HEK293 (cell line): ENCODE data around the gene ABTB2.
A peak's percentile ranks its signal among the peaks of the same experiment; 100 is the strongest.

Experiments
- CTCF ChIA-PET: fragments of 350-600 bp; formaldehyde crosslinking; extraction: SDS; loops from one replicate; lab custom pipeline; 2021; ENCODE audit warnings: antibody characterized with exemption; lab: Yijun Ruan, JAX
- POLR2A ChIA-PET: fragments of 300-600 bp; formaldehyde crosslinking; extraction: SDS; loops from one replicate; lab custom pipeline; 2020; ENCODE audit warnings: antibody characterized with exemption, inconsistent platforms; lab: Yijun Ruan, JAX
- H3K27ac ChIP-seq: fragments of 200-500 bp; sonication (Bioruptor generic); 2 replicates; pipeline ENCODE4 v1.5.1; 2014; ENCODE audit warnings: low read depth, low read length, control low read depth, inconsistent platforms; ENCODE audit errors: extremely low read depth
- H3K36me3 ChIP-seq, 2 experiments: fragments of 200-500 bp in 1 of 2; sonication (Bioruptor generic) in 1 of 2; 1 replicate in 1 of 2; 2 replicates in 1 of 2; pipeline ENCODE4 v1.5.1; 2014 to 2017; ENCODE audit warnings: inconsistent platforms in 2 of 2, low read length in 2 of 2; ENCODE audit not compliant: control insufficient read depth in 2 of 2, insufficient read depth in 1 of 2
- H3K4me1 ChIP-seq: fragments of 200-500 bp; sonication (Bioruptor generic); 2 replicates; pipeline ENCODE4 v1.5.1; 2014; ENCODE audit warnings: mild to moderate bottlenecking, low read length, inconsistent platforms; ENCODE audit not compliant: control insufficient read depth, insufficient read depth
- H3K4me3 ChIP-seq: 2 replicates; pipeline ENCODE4 v1.5.1; 2011; ENCODE audit warnings: low read depth, mild to moderate bottlenecking, control low read depth, low read length, moderate library complexity
- H3K9me3 ChIP-seq: fragments of 200-500 bp; sonication (Bioruptor generic); 2 replicates; pipeline ENCODE4 v1.5.1; 2014; ENCODE audit warnings: low read depth, low read length, inconsistent platforms; ENCODE audit not compliant: control insufficient read depth, insufficient read depth
- FEZF1 ChIP-seq: fragments of 450-650 bp; formaldehyde crosslinking; IDR thresholded peaks from 2 replicates; pipeline ENCODE4 v1.5.1; 2016; ENCODE audit warnings: missing biosample characterization, missing genetic modification characterization
- INSM2 ChIP-seq: fragments of 450-650 bp; formaldehyde crosslinking; IDR thresholded peaks from 2 replicates; pipeline ENCODE4 v1.5.1; 2016; ENCODE audit warnings: missing biosample characterization, missing genetic modification characterization
- OVOL3 ChIP-seq: fragments of 450-650 bp; formaldehyde crosslinking; IDR thresholded peaks from 2 replicates; pipeline ENCODE4 v1.5.1; 2016; ENCODE audit warnings: missing biosample characterization, missing genetic modification characterization
- PATZ1 ChIP-seq: fragments of 450-650 bp; formaldehyde crosslinking; IDR thresholded peaks from 2 replicates; pipeline ENCODE4 v1.5.1; 2016; ENCODE audit warnings: missing biosample characterization, missing genetic modification characterization
- PBX3 ChIP-seq: sonication (generic); formaldehyde crosslinking; IDR thresholded peaks from 2 replicates; pipeline ENCODE4 v1.8.1; 2022; ENCODE audit warnings: mild to moderate bottlenecking, moderate library complexity, missing genetic modification reagents
- YY2 ChIP-seq: fragments of 450-650 bp; formaldehyde crosslinking; IDR thresholded peaks from 2 replicates; pipeline ENCODE4 v1.5.1; 2016; ENCODE audit warnings: missing biosample characterization, missing genetic modification characterization
- ZIC2 ChIP-seq: fragments of 450-650 bp; formaldehyde crosslinking; IDR thresholded peaks from 2 replicates; pipeline ENCODE4 v1.5.1; 2016; ENCODE audit warnings: missing biosample characterization, missing genetic modification characterization
- ZNF121 ChIP-seq: fragments of 450-650 bp; formaldehyde crosslinking; IDR thresholded peaks from 2 replicates; pipeline ENCODE4 v1.5.1; 2016; ENCODE audit warnings: missing biosample characterization, missing genetic modification characterization
- ZNF169 ChIP-seq: fragments of 450-650 bp; formaldehyde crosslinking; IDR thresholded peaks from 2 replicates; pipeline ENCODE4 v1.5.1; 2016; ENCODE audit warnings: missing biosample characterization, missing genetic modification characterization
- ZNF211 ChIP-seq: fragments of 450-650 bp; formaldehyde crosslinking; IDR thresholded peaks from 2 replicates; pipeline ENCODE4 v1.5.1; 2016; ENCODE audit warnings: low read depth, missing biosample characterization, missing genetic modification characterization
- ZNF302 ChIP-seq: fragments of 450-650 bp; formaldehyde crosslinking; IDR thresholded peaks from 2 replicates; pipeline ENCODE4 v1.5.1; 2016; ENCODE audit warnings: missing biosample characterization, missing genetic modification characterization, low read depth
- ZNF350 ChIP-seq: fragments of 450-650 bp; formaldehyde crosslinking; IDR thresholded peaks from 2 replicates; pipeline ENCODE4 v1.5.0; 2017; ENCODE audit warnings: missing biosample characterization, mild to moderate bottlenecking, missing genetic modification characterization
- ZXDB ChIP-seq: fragments of 450-650 bp; formaldehyde crosslinking; IDR thresholded peaks from 2 replicates; pipeline ENCODE4 v1.5.1; 2016; ENCODE audit warnings: missing biosample characterization, missing genetic modification characterization

The ABTB2 gene

GRCh38 chr11:34225091-34225490, 132.7 kb downstream of the ABTB2 start:
- no peaks in the 10 kb centered on the region for H3K36me3 ChIP-seq
- TF ChIP-seq ZXDB (tag by site-specific recombination) (no peak), YY2 (tag by site-specific recombination) (no peak), ZIC2 (tag by site-specific recombination) (no peak), ZNF211 (tag by site-specific recombination) (no peak), ZNF350 (tag by site-specific recombination) (no peak), ZNF302 (tag by site-specific recombination) (no peak), ZNF169 (tag by site-specific recombination) (no peak), PATZ1 (tag by site-specific recombination) (no peak), INSM2 (tag by site-specific recombination) (no peak)
- POLR2A ChIA-PET: no interaction called here
- H3K4me1 ChIP-seq: peaks cover 5% of the 10 kb centered on the region
- H3K27ac ChIP-seq: no peak overlapping the region
- no peak overlapping the region for H3K4me3 ChIP-seq
- no peaks in the 10 kb centered on the region for H3K9me3 ChIP-seq
- CTCF ChIA-PET: interaction anchor here (1.2 kb wide), 2 partner anchors 17 to 50 kb away, joined by 3 read pairs; no protein-coding TSS in a partner anchor

- H3K27ac ChIP-seq: no peak overlapping the region
- H3K9me3 ChIP-seq: no peaks in the 10 kb centered on the region
- H3K36me3 ChIP-seq: no peaks in the 10 kb centered on the region
- POLR2A ChIA-PET: interaction anchor here (0.5 kb wide), 1 partner anchor 24 kb away, joined by 10 read pairs; no protein-coding TSS in a partner anchor
- H3K4me1 ChIP-seq: peaks cover 5% of the 10 kb centered on the region
- no peak overlapping the region for H3K4me3 ChIP-seq
- TF ChIP-seq PATZ1 (tag by site-specific recombination) (no peak), FEZF1 (peak; percentile 17; the same call in 1 of the 2 replicates), OVOL3 (tag by site-specific recombination) (no peak)
- TF ChIP-seq, all 188 proteins: peak for 1
- CTCF ChIA-PET: interaction anchor here (0.5 to 1.2 kb wide), 3 partner anchors 17 to 1354 kb away, joined by 3 read pairs; no protein-coding TSS in a partner anchor
Measured at GRCh38 chr11:34224434-34224966, 133.3 kb downstream of the ABTB2 start.

- no peak for TF ChIP-seq PBX3 (CRISPR knock-in tag)
- TF ChIP-seq ZNF121 (tag by site-specific recombination): peak; percentile 92
- CTCF ChIA-PET: interaction anchor here (0.5 kb wide), 1 partner anchor 1354 kb away, joined by 3 read pairs; no protein-coding TSS in a partner anchor
- POLR2A ChIA-PET: interaction anchor here (0.5 kb wide), 1 partner anchor 24 kb away, joined by 10 read pairs; no protein-coding TSS in a partner anchor
- Histone ChIP-seq H3K4me3 (no peak overlapping the region), H3K36me3 (no peaks in the 10 kb centered on the region), H3K4me1 (peaks cover 5% of the 10 kb centered on the region), H3K27ac (no peak overlapping the region), H3K9me3 (no peaks in the 10 kb centered on the region)
Measured at GRCh38 chr11:34223907-34224306, 133.9 kb downstream of the ABTB2 start.
